ENCODE results near the gene AQP5.

The AQP5 gene

DNA sequence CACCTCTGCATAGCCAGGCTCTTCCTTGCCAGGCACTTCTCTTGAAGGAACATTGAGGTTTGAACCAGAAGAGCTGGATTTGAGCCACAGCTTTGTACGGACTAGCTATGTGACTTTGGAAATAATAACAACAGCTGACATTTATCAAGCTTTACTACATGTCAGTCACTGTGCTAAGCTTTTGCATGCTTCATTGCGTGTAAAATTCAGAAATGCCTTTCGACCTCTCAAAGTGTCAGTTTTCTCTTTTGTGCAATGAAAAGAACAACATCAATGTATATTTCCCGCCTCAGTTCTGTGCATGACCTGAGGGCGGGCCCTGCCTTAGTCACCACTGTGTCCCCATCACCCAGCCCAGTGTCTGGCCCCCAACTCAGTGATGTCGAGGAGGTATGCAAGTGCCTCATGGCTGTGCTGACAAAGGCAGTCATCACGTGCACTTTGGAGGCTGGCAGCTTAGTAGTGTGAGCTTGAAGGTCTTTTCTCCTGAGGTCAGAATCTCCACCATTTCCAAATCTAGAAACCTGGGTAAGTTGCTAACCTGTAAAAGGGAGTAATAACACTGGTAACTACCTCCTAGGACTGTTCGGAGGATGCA lies 29.0 kb upstream of the AQP5 start:
- no peak for DNase-seq

DNA sequence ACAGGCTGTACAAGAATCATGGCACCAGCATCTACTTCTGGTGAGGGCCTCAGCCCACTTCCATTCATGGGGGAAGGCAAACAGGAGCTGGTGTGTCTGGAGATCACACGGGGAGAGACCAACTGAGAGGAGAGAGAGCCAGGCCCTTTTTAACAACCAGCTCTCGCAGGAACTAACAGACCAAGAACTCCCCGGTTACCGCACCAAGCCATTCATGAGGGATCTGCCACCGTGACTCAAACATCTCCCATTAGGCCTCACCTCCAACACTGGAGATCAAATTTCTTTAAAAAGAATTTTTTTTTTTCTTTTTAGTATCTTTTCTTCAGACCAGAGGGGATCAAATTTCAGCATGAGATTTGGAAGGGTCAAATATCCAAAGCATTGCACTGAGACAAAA lies 27.9 kb upstream of the AQP5 start:
- no peak for DNase-seq

DNA sequence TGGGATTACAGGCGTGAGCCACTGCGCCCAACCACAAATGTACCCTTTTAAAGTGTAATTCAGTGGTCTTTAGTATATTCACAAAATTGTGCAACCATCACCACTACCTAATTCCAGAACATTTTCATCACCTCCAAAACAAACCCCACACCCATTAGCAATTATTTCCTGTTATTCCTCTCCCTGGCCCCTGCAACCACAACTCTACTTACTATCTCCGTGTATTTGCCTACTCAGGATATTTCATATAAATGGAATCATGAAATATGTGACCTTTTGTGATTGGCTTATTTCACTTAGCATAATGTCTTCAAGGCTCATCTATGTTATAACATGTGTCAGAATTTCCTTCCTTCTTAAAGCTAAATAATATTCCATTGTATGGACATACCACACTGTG lies 27.2 kb upstream of the AQP5 start:
- no peak for DNase-seq

DNA sequence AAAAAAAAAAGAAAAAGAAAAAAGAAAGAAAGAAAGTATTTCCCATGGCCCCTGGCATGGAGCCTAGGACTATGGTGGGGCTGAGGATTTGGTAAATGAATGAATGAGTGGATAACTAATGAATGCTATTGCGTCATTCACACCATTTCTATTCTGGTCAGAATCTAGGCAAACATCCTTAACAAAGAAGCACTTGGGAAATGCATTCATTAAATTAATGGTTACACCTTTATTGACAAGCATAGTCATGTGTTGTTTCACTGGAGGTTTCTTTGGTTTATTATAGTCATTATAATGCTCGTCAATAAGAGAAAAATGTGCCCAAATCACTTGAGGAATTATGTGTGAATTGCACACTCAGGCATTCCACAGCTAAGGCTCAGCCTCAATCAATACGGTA lies 24.7 kb upstream of the AQP5 start:
- no peak for DNase-seq

DNA sequence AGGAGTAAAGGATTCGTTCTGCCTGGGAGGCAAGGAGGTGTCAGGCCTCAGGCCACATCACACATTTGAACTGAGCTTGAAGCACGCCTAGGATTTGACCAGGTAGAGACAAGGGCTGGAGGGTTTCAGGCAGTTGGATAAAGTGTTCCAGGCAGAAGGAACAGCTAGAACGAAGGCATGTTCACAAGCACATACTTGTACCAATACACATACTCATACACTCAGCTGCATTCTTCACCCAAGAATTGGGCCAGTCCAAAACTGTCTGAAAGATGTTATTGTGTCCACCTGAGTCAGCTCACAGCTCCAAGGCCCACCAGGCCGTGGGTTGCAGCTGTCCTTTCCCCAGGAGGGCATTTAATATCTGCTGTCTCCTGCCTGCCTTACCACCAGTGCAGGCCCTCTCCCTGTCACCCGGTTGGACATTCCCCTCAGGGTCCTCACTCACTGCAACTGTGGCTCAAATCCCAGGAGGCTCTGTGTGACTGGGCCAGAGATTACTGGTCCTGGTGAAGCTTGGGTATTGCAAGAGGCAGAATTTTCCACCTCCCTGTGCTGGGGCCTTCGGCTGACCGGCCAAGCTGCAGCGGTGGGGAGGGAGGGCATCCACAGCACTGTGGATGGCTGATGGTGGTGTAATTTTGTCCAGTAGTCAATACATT lies 23.9 kb upstream of the AQP5 start:
- no peak for DNase-seq

DNA sequence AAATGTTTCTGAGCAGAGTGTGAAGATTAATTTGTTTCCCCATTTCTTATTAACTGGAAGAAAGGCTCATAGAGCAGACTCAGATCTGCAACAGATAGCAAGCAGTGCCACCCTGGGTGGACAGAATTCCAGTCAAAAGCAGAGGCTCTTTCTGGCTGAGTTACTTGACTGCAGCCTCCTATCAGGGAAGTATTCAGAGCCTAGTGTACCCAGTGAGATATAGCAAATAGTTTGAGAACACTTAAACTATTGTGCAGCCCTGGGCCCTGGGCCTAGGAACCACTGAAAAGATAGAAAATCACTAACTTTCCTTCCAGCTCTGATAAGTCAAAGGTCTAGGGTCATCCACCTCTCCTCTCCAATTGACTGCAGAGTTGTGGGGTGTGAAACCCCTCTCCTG lies 22.4 kb upstream of the AQP5 start:
- DNase-seq = no peak

DNA sequence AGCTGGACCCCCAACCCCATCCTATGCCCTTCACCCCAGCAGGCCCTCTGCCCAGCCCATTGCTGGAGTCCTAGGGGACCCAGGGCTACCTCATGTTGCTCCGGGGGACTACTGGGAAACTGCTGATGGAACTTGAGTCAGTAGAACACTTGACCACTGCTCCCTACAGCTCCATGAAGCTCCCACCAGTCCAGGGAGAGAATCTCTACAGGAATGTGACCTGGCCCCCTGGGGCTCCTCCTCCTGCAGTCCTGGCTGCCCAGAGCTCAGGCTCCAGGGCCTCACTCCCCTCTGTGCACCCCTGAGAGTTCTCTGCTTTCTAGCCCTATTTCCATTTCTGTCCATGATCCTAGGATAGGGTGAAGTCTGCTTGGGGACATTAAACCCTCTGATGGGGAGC lies 22.0 kb upstream of the AQP5 start:
- no peak for DNase-seq

DNA sequence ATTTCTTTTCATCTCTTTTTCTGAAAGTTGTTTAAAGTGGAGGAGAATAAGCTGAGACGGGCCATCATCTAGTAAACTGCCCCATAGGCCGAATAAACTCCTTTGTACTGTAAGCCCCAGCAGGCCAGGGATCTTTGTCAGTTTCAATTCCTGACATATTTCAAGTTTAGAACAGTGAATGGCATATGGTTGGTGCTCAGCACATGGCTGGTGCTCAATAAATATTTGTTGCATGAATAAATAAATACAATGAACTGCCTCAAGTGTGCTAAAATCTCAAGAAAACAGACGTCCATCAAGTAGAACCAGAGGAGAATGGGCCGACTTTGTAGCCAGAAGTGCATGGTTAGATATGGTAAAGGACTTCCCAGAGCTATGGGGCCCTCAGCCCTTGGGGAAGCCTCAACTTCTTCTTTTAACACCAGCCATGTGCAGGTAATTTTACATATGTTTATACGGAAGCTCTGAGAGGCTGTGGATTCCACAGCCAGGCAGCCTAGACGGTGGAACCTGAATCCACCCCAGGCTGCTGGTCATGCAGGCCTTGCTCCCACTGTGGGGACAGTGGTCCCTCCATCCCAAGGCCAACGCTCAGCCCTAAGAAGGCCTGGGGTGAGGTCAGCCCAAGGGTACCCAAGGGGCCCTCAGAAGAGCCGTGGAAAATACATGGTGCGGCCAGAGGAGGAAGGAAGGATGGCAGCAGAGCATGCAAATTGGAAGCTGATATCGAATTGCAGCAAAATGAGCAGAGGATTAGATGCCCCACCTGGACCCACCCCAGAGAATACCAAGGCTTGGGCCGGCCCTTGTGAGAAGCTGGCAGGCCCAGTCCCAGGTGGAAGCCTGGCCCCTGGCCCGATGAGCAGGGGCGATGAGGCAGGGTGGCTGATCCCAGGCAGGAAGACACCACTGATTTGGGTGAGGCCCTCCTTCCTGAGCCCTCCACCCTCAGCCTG lies 19.8 kb upstream of the AQP5 start:
- no peak for DNase-seq

DNA sequence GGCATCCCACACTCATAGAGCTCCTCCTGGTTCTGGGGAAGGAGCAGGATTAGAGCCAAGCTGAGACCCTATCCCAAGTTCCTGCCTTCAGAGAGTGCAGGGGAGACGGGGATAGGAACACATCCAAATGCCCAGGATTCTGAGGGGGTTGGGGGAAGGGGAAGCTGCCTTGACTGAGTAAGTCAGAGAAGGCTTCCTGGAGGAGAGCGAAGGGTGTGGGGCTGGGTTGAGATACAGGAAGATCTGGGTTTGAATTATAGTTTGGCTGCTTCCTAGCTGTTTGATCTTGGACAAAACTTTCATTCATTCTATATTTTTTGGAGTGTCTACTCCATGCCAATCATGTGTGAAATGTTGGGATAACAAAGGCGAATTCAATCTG lies 19.2 kb upstream of the AQP5 start:
- no peak for DNase-seq

DNA sequence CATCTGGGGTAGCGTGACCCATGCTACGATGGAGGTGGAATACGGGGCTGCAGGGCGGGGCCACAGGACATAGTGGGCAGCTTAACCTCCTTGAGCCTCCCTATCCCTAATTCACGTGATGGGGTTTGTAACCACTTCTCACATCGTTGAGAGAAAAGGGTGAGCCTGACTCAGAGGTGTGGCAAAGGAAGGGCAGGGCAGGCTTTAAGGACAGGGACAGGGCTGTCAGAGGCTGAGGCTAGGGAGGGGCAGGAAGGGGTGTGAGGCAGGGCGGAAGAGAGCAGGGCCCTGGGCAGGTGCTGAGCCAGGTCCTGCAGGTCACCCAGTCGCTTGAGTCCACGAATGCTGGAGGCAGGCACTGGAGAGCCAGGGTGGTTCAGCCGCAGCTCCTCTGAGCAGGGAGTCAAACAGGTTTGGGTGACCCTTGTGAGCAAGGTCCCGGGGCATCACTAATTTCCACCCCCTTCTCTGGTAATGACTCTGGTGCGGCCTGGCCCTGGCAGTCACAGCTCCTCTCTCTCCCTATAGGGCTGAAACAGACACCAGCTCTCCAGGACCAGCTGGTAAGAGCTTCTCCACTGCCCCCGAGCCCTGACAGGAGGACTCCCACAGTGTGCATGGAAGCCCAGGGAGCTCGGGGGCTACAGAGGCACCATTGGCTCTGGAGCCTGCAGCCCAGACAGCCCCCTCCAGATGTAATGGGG lies 18.6 kb upstream of the AQP5 start:
- no peak for DNase-seq

DNA sequence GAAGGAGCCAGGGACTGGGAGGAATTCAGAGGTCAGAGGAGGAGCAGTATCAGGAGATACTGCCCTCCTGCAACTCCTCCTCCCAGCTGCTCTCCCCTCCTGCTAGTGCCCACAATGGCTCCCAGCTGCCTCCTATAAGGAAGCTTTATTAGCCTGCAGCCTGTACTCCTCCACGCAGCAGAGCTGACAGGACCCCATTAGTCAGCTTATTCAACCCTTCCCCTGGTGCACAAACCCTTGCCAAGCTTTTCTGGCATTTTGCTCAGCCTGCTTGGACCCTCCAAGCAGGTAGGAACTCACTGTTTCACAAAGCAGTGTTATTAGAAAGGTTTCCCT lies 18.1 kb upstream of the AQP5 start:
- no peak for DNase-seq

DNA sequence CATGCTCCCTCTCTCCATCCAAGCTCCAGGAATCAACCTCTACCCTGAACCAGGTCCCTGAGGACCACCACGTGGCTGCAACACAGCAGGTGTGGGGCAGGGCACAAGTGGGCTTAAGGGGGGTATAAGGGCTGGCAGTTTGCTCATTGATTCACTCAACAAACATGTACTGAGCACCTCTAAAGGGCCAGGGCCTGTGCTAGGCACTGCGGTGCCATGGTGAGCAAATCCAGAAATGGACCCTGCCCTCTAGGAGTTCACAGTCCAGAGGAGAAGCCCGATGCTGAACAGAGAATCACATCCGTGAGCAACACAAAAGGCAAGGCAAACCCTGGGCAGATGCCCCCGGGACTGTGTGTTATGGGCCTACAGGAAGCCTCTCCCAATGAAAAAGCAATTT lies 17.6 kb upstream of the AQP5 start:
- DNase-seq = no peak

DNA sequence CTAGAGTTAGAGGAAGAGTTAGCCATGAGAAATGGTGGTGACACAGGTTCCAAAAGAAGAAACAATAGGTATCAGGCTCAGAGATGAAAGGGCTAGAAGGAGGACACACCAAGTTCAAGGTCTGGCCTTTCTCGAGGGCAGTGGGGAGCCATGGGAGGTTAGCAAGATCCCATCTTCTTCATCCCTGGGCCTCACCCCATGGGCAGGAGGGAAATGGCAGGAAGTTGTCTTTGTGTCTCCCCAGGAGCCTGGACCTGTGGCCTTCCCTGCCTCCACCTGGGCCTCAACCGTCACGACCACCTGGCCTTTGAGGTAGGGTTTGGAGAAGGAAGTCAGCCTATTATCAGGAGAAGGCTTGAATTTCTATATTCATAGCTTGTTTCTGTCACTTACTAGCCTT lies 17.0 kb upstream of the AQP5 start:
- no peak for DNase-seq

DNA sequence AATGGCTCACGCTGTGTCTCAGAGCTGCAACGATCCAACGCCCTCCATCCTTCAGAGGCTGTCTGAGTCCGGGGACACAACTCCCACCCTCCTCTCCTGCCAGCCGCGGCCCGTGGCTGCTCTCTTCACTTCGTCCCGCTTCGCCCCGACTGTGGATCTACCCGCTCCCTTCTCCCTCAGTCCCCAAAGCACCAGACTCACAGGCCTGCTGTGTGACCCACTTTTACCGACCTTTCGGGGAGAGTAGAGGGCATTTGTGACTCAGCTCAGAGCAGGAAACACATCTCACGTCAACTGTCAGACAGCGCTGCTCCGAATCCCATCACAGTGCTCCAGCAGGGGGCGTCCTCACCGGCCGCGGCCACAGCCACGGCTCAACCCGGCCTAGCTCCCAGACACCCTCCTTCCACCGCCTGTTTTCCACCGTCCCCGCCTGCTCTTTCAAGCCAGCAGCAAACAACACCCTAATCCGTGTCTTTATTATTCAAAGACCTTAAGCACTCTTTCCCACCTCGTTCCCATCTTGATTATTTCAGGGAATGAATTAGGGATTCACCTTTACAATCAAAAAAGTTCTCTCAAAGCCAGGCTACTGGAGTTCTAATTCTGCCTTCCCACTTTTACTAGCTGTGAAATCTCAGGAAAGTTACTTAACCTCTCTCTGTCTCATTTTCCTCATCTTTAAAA lies 16.1 kb upstream of the AQP5 start:
- DNase-seq = peak; percentile 70 to 91

DNA sequence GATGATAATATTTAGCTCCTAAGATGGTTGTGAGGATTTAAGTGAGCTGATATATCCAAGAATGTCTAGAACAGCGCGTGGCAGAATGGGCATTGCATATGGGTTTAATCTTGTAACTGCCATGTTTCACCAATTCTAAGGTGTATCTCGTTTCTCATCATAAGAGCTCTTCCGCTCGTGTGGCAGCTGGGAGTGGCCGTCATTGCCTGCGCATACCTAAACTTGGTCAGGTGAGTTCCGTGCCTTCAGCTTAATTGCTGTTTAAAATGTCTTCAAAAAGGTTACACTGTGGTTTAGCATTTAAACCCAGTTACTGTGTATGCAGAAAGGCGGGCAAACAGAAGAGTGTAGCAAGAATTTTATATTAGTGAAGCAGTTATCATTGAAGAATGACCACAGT lies 15.6 kb upstream of the AQP5 start:
- no peak for DNase-seq

DNA sequence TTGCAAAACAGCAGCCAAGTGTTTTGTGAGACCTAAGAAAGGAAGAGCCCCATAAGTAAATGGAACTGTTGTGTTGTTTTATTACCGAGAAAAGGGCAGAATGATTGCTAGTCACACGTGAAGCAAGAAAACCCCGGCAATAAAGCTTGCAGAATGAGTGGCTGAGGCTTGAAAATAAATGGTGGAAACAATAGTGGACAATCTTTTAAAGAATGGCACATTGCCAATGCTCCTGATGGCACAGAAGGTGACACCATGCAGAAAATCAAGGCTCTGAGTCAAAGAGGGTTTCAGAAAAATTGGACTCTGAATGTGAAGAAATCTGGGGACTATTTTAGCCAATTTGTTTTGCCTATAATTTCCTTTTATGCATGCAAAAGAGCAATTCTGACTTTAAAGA lies 15.2 kb upstream of the AQP5 start:
- no peak for DNase-seq

DNA sequence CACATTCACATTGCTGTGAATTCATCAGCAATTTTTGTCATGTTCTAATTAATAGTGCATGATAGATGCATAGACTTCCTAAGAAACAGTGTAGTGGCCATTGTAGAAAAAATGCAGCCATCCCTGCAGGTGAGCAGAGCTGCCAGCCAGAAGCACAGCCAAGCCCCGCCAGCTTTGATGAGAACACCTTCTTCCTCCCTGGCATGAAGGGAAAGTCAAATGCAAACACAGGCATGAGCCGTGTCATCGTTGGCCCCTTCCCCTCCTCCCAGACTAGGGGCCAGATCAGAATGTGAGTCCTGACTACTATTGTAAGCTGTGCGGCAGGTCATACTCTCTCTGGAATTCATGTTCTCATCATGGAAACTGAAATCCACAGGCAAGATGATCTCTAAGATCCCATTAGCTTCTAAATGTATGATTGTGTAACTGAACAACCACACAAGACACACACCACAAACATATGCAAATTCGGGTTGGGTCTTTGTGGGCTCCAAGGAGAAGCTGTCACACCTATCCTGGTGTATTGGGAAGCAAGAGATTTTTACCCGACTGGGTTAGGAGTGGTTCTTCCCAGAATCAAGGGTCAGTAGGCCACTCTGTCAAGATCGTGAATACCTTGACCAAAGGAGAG lies 14.0 kb upstream of the AQP5 start:
- no peak for DNase-seq

DNA sequence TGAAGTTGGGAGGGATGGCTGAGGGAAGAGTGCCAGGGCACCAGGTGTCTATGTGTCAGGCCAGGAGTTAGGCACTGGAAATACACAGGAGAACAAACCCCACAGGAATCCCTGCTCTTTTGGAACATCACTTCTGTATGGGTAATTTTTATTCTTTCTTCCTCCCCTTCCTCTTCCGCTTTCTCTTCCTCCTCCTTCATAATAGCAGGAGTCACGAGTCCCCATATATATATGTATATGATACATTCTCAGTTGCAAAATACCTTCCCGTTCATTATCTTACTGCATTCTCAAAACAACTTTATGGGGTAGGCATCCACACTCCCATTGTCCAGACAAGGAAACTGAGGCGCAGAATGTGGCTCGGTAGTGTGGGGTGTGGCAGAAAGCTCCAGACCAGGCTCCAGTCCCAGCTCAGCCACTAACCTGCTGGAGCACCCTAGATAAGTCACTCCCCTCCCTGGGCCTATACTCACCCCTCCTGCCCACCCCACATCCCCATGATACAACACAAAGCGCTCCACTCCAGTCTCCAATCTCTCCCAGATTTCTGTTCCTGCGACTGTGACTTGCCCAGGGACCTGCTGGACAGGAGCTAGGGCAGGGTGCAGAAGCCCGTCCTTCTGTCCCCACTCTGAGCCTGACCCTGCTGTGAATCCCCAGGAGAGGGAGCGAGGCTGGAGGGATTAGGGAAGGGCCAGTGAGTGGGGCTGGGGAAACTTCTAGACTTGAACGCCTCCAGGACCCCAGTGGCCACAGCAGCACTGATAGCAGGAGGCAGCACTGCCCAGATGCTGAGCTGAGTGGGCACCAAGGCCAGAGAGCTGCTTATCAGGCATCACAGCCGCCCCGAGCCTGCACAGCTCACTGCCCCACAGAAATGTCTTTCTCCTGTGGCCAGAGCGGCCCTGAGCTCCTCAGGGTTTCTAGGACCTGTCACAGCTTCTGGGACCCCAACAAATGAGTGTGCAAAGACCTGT lies 12.5 kb upstream of the AQP5 start:
- DNase-seq = peak; percentile 57 to 64

DNA sequence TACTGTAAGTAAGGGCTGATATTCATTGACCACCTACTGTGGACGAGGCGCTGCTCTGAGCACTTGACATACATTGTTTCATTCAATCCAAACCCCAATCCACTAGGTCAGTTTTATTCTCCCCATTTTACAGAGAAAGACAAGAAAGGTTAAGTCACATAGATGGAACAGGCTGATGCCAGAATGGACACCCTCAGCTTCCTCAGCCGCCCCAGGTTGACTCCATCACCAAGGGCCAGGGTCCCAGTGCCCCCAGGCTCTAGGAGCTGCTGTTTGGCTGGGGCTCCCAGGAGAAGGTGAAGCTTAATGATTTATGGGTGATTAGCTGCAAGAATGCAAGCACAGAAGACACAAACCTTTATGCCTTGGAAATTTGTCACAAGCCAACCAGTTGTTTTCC lies 11.8 kb upstream of the AQP5 start:
- DNase-seq = no peak

DNA sequence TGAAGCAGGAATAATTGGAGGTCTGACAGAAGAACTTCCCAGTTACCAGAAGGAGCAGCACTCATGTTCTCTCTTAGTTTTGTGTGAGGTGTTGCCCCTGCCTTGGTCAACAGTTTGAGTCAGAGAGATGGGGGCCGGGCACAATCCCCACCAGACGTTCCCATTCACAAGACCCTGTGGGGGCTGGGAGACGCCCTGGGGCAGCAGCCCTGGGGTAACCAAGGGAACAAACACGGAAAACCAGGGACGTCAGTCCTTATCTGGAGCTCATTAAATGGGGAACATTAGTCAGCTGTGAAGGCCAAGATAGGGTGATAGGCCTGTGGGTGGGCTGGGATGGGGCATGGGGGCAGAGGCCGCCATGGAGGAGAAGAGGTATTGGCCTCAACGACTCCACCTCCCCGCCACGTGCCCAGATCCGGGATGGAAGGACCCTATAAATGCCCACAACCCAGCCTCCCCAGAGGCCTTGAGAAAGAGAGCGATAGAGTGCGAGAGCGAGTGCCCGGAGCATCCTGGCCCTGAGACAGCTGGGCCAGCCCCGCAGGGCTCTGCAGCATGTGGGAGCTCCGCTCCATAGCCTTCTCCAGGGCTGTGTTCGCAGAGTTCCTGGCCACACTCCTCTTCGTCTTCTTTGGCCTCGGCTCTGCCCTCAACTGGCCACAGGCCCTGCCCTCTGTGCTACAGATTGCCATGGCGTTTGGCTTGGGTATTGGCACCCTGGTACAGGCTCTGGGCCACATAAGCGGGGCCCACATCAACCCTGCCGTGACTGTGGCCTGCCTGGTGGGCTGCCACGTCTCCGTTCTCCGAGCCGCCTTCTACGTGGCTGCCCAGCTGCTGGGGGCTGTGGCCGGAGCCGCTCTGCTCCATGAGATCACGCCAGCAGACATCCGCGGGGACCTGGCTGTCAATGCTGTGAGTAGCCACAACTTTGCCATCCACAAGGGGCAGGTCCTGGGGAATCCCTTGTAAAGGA lies 11.1 kb upstream of the AQP5 start, which contains the start of gene AQP2:
TSS of gene AQP2 (plus strand) at position 465 of the 979 bp plus-strand sequence. CDS start at position 559, 94 bp downstream.
- DNase-seq = no peak

Data from inflammatory macrophage treated with lipopolysaccharide for 1 hour (primary cell).